Upper lobe of left lung (tissue), 6 donors: Measurements from ENCODE around the gene B2M. TPM values are rescaled to one million over a fixed set of nuclear protein-coding genes. Genes with fewer than 3 reads are reported as not detected.
"Not testable (repeated sequence)": the region's sequence is repeated elsewhere in the genome, so short reads cannot be mapped to it uniquely, and the experiment has no call there.

Experiments
- ATAC-seq, 2 donors: fragments of 200-7000 bp; cut with Tn5 transposase; one replicate each; pipeline ENCODE4 v1.9.1; 2022; ENCODE audit warnings: mild to moderate bottlenecking in 2 of 2, moderate library complexity in 2 of 2; ENCODE audit not compliant: low FRiP score in 2 of 2
- DNase-seq, 2 donors: peaks; one replicate each; pipeline ENCODE4 v3.0.0-alpha.2; 2019 to 2020
- H3K27ac ChIP-seq, 4 donors: fragments of 200-600 bp; sonication (generic); one replicate each; pipeline ENCODE4 v1.5.1; 2016 to 2019
- H3K27me3 ChIP-seq, 4 donors: fragments of 200-600 bp; sonication (generic); one replicate each; pipeline ENCODE4 v1.5.1; 2017 to 2019
- H3K36me3 ChIP-seq, 4 donors: fragments of 200-600 bp; sonication (generic); one replicate each; pipeline ENCODE4 v1.5.1; 2016 to 2019
- H3K4me1 ChIP-seq, 4 donors: fragments of 200-600 bp; sonication (generic); one replicate each; pipeline ENCODE4 v1.5.1; 2018 to 2019
- H3K4me3 ChIP-seq, 4 donors: fragments of 200-600 bp; sonication (generic); one replicate each; pipeline ENCODE4 v1.5.1; 2017 to 2019; ENCODE audit warnings: mild to moderate bottlenecking in 2 of 4, moderate library complexity in 1 of 4
- H3K9me3 ChIP-seq, 4 donors: fragments of 200-600 bp; sonication (generic); one replicate each; pipeline ENCODE4 v1.5.1; 2018 to 2019
- CTCF ChIP-seq, 6 experiments: fragments of 450-650 bp in 4 of 6; fragments of 200-600 bp in 2 of 6; sonication (generic) in 2 of 6; IDR thresholded peaks; one replicate each; pipeline ENCODE4 v1.5.1; 2016 to 2019; ENCODE audit warnings: antibody characterized with exemption in 6 of 6
- EP300 ChIP-seq, 4 donors: sonication (generic); formaldehyde crosslinking; IDR thresholded peaks; one replicate each; pipeline ENCODE4 v1.5.1; 2017; ENCODE audit warnings: antibody characterized with exemption in 4 of 4, control low read depth in 2 of 4
- POLR2A ChIP-seq, 4 donors: fragments of 450-650 bp; IDR thresholded peaks; one replicate each; pipeline ENCODE4 v1.5.1; 2016 to 2017; ENCODE audit warnings: antibody characterized with exemption in 4 of 4, mild to moderate bottlenecking in 2 of 4
- POLR2AphosphoS5 ChIP-seq, 2 donors: sonication (generic); formaldehyde crosslinking; IDR thresholded peaks; one replicate each; pipeline ENCODE4 v1.5.1; 2017; ENCODE audit warnings: antibody characterized with exemption in 2 of 2
- WGBS, 2 donors: methylation state at CpG; one replicate each; pipeline ENCODE4 v1.1.5; 2017 to 2018; 5-methylcytosine and 5-hydroxymethylcytosine counted together
- total RNA-seq, 6 donors: library from RNA; depleted of rRNA in 4 of 6; stranded (reverse); fragments of >200 nt in 4 of 6; gene quantifications; one replicate each; pipeline versions ENCODE4 v1.1.0 to v1.2.1, GENCODE V29; 2016 to 2021
- donor health status: DM: no; HTN: no; CAD: no; lungs with moderate emphysema.
- donor health status: DM: no; HTN: yes; CAD: no; lungs with severe emphysema.

The B2M gene
- total RNA-seq, 6 donors from 2014 or later: 963 to 7,115 (median 3,598) TPM

- TF ChIP-seq POLR2A (IDR thresholded peaks at IDR 0.05): no peak
- no peak for TF ChIP-seq POLR2AphosphoS5 (IDR thresholded peaks at IDR 0.05)
- TF ChIP-seq EP300 (IDR thresholded peaks at IDR 0.05): no peak
- TF ChIP-seq CTCF (IDR thresholded peaks at IDR 0.05): no peak
- Histone ChIP-seq H3K9me3 (no peaks in the 10 kb centered on the region), H3K4me1 (peaks cover 0 to 8% (median 0%) of the 10 kb centered on the region in 4 donors), H3K4me3 (no peak overlapping the region), H3K27me3 (no peaks in the 10 kb centered on the region), H3K36me3 (no peaks in the 10 kb centered on the region), H3K27ac (no peak overlapping the region)
- DNase-seq (no peak), ATAC-seq (no peak)
- WGBS, 2 donors: 92 to 98% methylated on average over 2 of the region's 2 CpGs
Observed at GRCh38 chr15:44673639-44674038, 37.7 kb upstream of the B2M start.

- WGBS, 2 donors: 80 to 85% methylated on average over 5 of the region's 5 CpGs
- TF ChIP-seq CTCF (IDR thresholded peaks at IDR 0.05): no peak
- TF ChIP-seq EP300 (IDR thresholded peaks at IDR 0.05): no peak
- no peak for TF ChIP-seq POLR2A (IDR thresholded peaks at IDR 0.05)
- no peak for TF ChIP-seq POLR2AphosphoS5 (IDR thresholded peaks at IDR 0.05)
- H3K4me1 ChIP-seq: peaks cover 0 to 8% (median 0%) of the 10 kb centered on the region in 4 donors
- DNase-seq: no peak
- H3K36me3 ChIP-seq: no peaks in the 10 kb centered on the region
- no peaks in the 10 kb centered on the region for H3K27me3 ChIP-seq
- H3K27ac ChIP-seq: peak overlapping the region in 1 of 4 donors; percentile 53
- no peaks in the 10 kb centered on the region for H3K9me3 ChIP-seq
- no peak overlapping the region for H3K4me3 ChIP-seq
- ATAC-seq: no peak
Observed at GRCh38 chr15:44675911-44676310, 35.4 kb upstream of the B2M start.

- peak overlapping the region; percentile 17 to 53 (median 46) for H3K27ac ChIP-seq
- peaks cover 0 to 8% (median 0%) of the 10 kb centered on the region in 4 donors for H3K4me1 ChIP-seq
- H3K36me3 ChIP-seq: no peaks in the 10 kb centered on the region
- no peak overlapping the region for H3K4me3 ChIP-seq
- 61% methylated on average over 7 of the region's 7 CpGs for WGBS, 2 donors
- TF ChIP-seq POLR2A (IDR thresholded peaks at IDR 0.05) (no peak), POLR2AphosphoS5 (IDR thresholded peaks at IDR 0.05) (no peak), CTCF (IDR thresholded peaks at IDR 0.05) (no peak), EP300 (IDR thresholded peaks at IDR 0.05) (no peak)
- no peaks in the 10 kb centered on the region for H3K9me3 ChIP-seq
- DNase-seq (no peak), ATAC-seq (no peak)
- no peaks in the 10 kb centered on the region for H3K27me3 ChIP-seq
Observed at GRCh38 chr15:44676676-44677075, 34.6 kb upstream of the B2M start.

GRCh38 chr15:44682211-44682610 lies 29.1 kb upstream of the B2M start:
- Histone ChIP-seq H3K27me3 (no peaks in the 10 kb centered on the region), H3K4me1 (peaks cover 13 to 21% (median 20%) of the 10 kb centered on the region in 4 donors), H3K36me3 (no peaks in the 10 kb centered on the region), H3K27ac (peak overlapping the region in 2 of 4 donors; percentile 70 to 73), H3K9me3 (no peaks in the 10 kb centered on the region), H3K4me3 (no peak overlapping the region)
- DNase-seq (no peak), ATAC-seq (peak; percentile 40 to 56)
- 69 to 82% methylated on average over 2 of the region's 2 CpGs for WGBS, 2 donors
- TF ChIP-seq EP300 (IDR thresholded peaks at IDR 0.05) (peak in 1 of 4 donors; percentile 5), POLR2AphosphoS5 (IDR thresholded peaks at IDR 0.05) (no peak)

GRCh38 chr15:44682809-44683682 lies 28.3 kb upstream of the B2M start:
- TF ChIP-seq EP300 (IDR thresholded peaks at IDR 0.05): peak in 1 of 4 donors; percentile 9
- peak in 2 of 4 donors; percentile 29 to 47 for TF ChIP-seq POLR2A (IDR thresholded peaks at IDR 0.05)
- TF ChIP-seq POLR2AphosphoS5 (IDR thresholded peaks at IDR 0.05): peak; percentile 7 to 48
- peak overlapping the region in 1 of 4 donors; percentile 26 for H3K4me3 ChIP-seq
- H3K27ac ChIP-seq: peak overlapping the region; percentile 69 to 81 (median 72)
- H3K27me3 ChIP-seq, H3K9me3 ChIP-seq, H3K36me3 ChIP-seq: not testable (repeated sequence)
- ATAC-seq (peak in 1 of 2 donors; percentile 45), DNase-seq (peak in 1 of 2 donors; percentile 96)
- H3K4me1 ChIP-seq: peaks cover 13 to 21% (median 20%) of the 10 kb centered on the region in 4 donors
- 15 to 33% methylated on average over 4 to 8 of the region's 8 CpGs for WGBS, 2 donors

- DNase-seq, H3K9me3 ChIP-seq: not testable (repeated sequence)
- WGBS, 2 donors: 82 to 86% methylated on average over 2 of the region's 2 CpGs
Observed at GRCh38 chr15:44689318-44689717, 22.0 kb upstream of the B2M start.

GRCh38 chr15:44690245-44690644 lies 21.1 kb upstream of the B2M start:
- not testable (repeated sequence) for H3K27me3 ChIP-seq, H3K27ac ChIP-seq, DNase-seq, H3K36me3 ChIP-seq, ATAC-seq, H3K9me3 ChIP-seq, H3K4me3 ChIP-seq, H3K4me1 ChIP-seq
- WGBS, 2 donors: 36 to 44% methylated on average over 1 of the region's 1 CpG

More at GRCh38 chr15:44689318-44689717, 22.0 kb upstream of the B2M start:
- ATAC-seq, H3K36me3 ChIP-seq, H3K27ac ChIP-seq, H3K4me1 ChIP-seq, H3K4me3 ChIP-seq, H3K27me3 ChIP-seq: not testable (repeated sequence)
